ENCODE results near the gene NET1.
A peak's percentile ranks its signal among the peaks of the same experiment; 100 is the strongest.
"Not testable (repeated sequence)": the region's sequence is repeated elsewhere in the genome, so short reads cannot be mapped to it uniquely, and the experiment has no call there.

Gene NET1

GRCh38 chr10:5467634-5468255, 55.4 kb downstream of the NET1 start:
- Mint-ChIP-seq H3K27ac (no peak overlapping the region), H3K4me1 (ENCODE audit: low read depth) (no peaks in the 10 kb centered on the region), H3K9me3 (no peaks in the 10 kb centered on the region), H3K36me3 (ENCODE audit: low read depth) (no peaks in the 10 kb centered on the region), H3K27me3 (peaks cover 19% of the 10 kb centered on the region), H3K4me3 (no peak overlapping the region)
- intact Hi-C loops (cut with micrococcal nuclease): no loop called here

DNA sequence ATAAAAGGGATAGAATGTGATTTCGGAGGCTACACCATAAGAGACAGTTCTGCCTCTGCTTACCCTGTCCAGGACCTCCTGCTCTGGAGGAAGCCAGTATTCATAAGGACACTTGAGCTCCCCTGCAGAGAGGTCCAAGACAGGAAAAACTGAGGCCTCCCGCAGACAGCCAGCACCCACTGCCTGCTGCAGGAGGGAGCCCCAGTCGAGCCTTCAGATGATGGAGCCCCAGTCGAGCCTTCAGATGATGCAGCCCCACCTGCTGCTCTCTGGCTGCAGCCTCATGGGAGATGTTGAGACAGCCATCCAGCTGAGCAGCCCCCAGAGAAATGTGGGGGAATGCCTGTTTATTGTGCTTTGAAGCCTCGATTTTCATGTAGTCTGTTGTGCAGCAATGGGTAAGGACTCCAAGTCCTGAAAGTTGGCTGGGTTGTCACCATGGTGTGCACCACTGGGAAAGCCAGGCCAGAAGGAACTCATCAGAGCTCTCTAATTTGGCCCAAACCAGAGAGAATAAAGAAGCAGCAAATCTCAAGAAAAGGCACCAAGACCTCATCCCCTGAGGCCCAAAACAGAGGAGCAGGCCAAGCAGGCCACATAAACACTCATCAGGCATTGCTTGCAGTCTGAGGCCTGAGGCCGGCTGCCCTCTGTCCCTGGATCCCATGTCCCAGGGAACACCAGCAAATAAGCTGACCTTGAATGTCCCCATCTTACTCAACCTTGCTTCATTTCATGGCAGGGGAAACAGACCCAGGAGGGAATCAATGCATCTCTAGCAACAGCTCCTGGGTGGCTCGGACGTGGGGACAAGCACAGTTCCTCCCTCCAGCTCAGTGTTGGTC, 56.1 kb downstream of the NET1 start:
- H3K27me3 Mint-ChIP-seq: peaks cover 13% of the 10 kb centered on the region
- H3K9me3 Mint-ChIP-seq: no peaks in the 10 kb centered on the region
- no peaks in the 10 kb centered on the region for H3K4me1 Mint-ChIP-seq (ENCODE audit: low read depth)
- intact Hi-C loops (cut with micrococcal nuclease): no loop called here
- H3K4me3 Mint-ChIP-seq: no peak overlapping the region
- H3K27ac Mint-ChIP-seq: no peak overlapping the region
- no peaks in the 10 kb centered on the region for H3K36me3 Mint-ChIP-seq (ENCODE audit: low read depth)

- H3K27ac Mint-ChIP-seq: no peak overlapping the region
- peaks cover 10% of the 10 kb centered on the region for H3K27me3 Mint-ChIP-seq
- H3K36me3 Mint-ChIP-seq (ENCODE audit: low read depth): no peaks in the 10 kb centered on the region
- H3K9me3 Mint-ChIP-seq: no peaks in the 10 kb centered on the region
- no peak overlapping the region for H3K4me3 Mint-ChIP-seq
- intact Hi-C loops (cut with micrococcal nuclease): no loop called here
- H3K4me1 Mint-ChIP-seq (ENCODE audit: low read depth): no peaks in the 10 kb centered on the region
These were observed 57.1 kb downstream of the NET1 start for GRCh38 chr10:5469353-5470061.

DNA sequence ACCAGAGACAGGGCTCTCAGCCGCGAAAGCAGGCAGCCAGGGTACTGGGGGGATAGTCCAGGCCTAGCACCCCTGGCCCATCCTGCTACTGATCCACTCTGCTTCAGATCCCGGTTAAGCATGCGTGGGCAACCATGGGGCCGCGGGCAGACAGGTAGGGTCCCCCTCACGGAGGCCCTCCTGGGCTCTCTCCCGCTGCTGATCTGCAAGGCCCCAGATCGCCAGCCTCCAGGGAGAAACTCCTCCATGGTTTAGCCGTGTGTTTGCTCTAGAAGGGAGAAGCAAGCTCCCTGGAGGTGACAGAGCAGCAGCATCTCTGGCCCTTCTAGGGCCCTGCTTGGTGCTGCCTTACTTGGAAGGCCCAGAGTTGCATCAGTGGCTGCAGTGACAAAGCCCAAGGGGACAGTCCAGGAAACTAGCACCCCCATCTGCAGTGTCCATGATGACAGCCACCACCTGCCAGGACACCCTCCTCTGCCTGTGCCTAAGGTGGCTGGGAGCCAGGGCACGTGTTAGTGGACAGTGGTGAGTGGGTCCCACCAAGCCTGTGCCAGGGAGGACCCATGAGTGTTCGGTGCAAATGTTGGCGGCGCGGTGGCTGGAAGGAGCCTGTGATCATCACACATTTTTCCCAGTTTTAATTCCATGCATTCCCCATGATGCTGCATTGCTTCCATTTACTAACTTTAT, 57.9 kb downstream of the NET1 start:
- Mint-ChIP-seq H3K9me3 (no peaks in the 10 kb centered on the region), H3K27me3 (peaks cover 10% of the 10 kb centered on the region), H3K4me1 (ENCODE audit: low read depth) (no peaks in the 10 kb centered on the region), H3K27ac (no peak overlapping the region), H3K36me3 (ENCODE audit: low read depth) (no peaks in the 10 kb centered on the region), H3K4me3 (no peak overlapping the region)
- intact Hi-C loops (cut with micrococcal nuclease): no loop called here

GRCh38 chr10:5474642-5475041, 62.3 kb downstream of the NET1 start:
- H3K4me3 Mint-ChIP-seq; H3K36me3 Mint-ChIP-seq (ENCODE audit: low read depth); intact Hi-C loops (cut with micrococcal nuclease); H3K4me1 Mint-ChIP-seq (ENCODE audit: low read depth); H3K9me3 Mint-ChIP-seq; H3K27ac Mint-ChIP-seq: not testable (repeated sequence)
- peaks cover 11% of the 10 kb centered on the region for H3K27me3 Mint-ChIP-seq

DNA sequence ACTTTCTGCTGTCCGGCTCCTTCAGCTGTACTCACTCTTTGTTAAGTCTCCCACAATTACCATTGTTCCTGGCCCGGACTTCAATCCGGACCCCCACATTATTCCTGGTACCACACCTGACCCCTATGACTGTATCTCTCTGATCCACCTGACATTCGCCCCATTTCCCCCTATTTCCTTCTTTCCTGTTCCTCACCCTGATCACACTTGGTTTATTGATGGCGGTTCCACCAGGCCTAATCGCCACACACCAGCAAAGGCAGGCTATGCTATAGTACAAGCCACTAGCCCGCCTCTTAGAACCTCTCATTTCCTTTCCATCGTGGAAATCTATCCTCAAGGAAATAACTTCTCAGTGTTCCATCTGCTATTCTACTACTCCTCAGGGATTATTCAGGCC, 62.7 kb downstream of the NET1 start:
- H3K4me1 Mint-ChIP-seq (ENCODE audit: low read depth); H3K9me3 Mint-ChIP-seq; H3K4me3 Mint-ChIP-seq; H3K27ac Mint-ChIP-seq; intact Hi-C loops (cut with micrococcal nuclease); H3K36me3 Mint-ChIP-seq (ENCODE audit: low read depth): not testable (repeated sequence)
- H3K27me3 Mint-ChIP-seq: peaks cover 14% of the 10 kb centered on the region

DNA sequence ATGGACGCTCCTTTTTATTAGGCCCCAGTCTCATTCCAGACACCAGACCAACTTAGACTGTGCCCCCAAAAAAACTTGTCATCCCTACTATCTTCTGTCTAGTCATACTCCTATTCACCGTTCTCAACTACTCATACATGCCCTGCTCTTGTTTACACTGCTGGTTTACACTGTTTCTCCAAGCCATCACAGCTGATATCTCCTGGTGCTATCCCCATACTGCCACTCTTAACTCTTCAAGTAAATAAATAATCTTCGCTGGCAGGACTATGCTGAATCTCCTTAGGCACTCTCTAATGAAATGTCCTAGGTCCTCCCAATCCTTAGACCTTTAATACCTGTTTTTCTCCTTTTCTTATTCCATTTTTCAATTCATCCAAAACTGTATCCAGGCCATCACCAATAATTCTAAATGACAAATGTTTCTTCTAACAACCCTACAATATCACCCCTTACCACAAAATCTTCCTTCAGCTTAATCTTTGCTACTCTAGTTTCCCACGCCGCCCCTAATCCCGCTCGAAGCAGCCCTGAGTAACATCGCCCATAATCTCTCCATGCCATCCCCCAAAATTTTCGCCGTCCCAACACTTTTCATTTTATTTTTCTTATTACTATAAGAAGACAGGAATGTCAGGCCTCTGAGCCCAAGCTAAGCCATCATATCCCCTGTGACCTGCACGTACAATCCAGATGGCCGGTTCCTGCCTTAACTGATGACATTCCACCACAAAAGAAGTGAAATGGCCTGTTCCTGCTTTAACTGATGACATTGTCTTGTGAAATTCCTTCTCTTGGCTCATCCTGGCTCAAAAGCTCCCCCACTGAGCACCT, 63.8 kb downstream of the NET1 start:
- Mint-ChIP-seq H3K4me1 (ENCODE audit: low read depth) (peaks cover 12% of the 10 kb centered on the region), H3K27me3 (peaks cover 15% of the 10 kb centered on the region)
- H3K4me3 Mint-ChIP-seq; H3K9me3 Mint-ChIP-seq; H3K27ac Mint-ChIP-seq; H3K36me3 Mint-ChIP-seq (ENCODE audit: low read depth); intact Hi-C loops (cut with micrococcal nuclease): not testable (repeated sequence)

DNA sequence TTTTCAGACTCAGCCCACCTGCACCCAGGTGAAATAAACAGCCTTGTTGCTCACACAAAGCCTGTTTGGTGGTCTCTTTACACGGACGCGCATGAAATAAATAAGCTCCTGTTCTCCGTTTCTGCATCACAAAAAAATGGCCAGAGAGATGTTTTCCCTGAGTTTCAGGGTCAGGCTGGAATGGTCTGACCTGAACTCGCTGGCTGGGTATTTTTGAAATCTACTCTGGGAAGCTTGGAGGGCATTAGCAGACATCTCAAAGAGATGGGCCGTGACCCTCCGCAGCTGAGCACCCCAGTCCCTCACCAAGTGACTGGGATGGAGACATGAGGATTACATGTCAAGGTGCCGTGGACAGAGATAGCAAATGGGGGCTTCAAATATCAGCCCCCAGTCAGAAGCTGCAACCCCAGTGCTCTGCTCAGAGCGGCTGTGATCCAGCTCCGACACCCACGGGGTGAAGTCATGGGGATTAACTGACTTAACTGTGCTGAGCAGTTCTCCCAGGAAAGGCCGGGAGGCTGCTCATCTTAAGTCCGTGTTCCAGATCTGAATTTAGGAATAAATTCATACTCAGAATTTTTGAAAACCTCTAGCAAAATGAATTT, 64.7 kb downstream of the NET1 start:
- intact Hi-C loops (cut with micrococcal nuclease): no loop called here
- Mint-ChIP-seq H3K27me3 (peaks cover 8% of the 10 kb centered on the region), H3K4me3 (no peak overlapping the region), H3K4me1 (ENCODE audit: low read depth) (peaks cover 12% of the 10 kb centered on the region), H3K27ac (no peak overlapping the region), H3K36me3 (ENCODE audit: low read depth) (no peaks in the 10 kb centered on the region), H3K9me3 (no peaks in the 10 kb centered on the region)

- intact Hi-C loops (cut with micrococcal nuclease): no loop called here
- H3K9me3 Mint-ChIP-seq: no peaks in the 10 kb centered on the region
These were observed 65.8 kb downstream of the NET1 start for GRCh38 chr10:5477948-5478693.

DNA sequence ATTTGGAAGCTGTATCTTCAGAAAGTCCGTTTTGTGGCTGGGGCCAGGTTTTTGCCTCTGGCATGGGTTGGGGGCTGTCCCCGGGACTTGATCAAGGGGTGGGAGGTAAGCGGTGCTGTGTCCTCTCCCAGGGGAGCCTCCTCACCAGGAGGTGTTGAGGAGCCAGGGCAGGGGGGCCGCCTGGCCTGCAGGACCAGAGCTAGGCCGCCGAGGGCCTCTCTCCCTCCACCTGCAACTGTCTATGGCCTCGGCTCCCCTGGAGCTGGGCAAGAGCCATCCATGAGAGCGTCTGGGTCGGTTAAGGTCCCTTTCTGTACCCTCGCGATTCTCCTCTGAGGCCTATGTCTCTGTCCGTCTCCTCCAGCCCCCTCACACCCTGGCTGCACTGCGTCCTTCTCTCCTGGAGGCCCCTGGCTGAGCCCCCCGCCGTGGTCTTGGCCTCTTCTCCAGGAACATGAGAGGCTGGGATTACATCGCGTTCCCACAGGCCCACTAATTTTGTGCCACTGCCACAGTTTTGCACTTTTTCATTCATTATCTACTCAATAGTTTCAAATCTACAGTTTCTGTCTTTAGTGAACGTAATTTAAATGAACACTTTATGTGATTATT, 66.4 kb downstream of the NET1 start:
- no peak overlapping the region for H3K27ac Mint-ChIP-seq
- intact Hi-C loops (cut with micrococcal nuclease): no loop called here
- peaks cover 12% of the 10 kb centered on the region for H3K4me1 Mint-ChIP-seq (ENCODE audit: low read depth)
- H3K9me3 Mint-ChIP-seq: no peaks in the 10 kb centered on the region
- H3K4me3 Mint-ChIP-seq: no peak overlapping the region
- H3K27me3 Mint-ChIP-seq: peaks cover 10% of the 10 kb centered on the region
- H3K36me3 Mint-ChIP-seq (ENCODE audit: low read depth): no peaks in the 10 kb centered on the region

More at GRCh38 chr10:5477948-5478693, 65.8 kb downstream of the NET1 start:
- H3K4me1 Mint-ChIP-seq (ENCODE audit: low read depth): peaks cover 12% of the 10 kb centered on the region
- no peaks in the 10 kb centered on the region for H3K36me3 Mint-ChIP-seq (ENCODE audit: low read depth)
- no peak overlapping the region for H3K27ac Mint-ChIP-seq
- H3K4me3 Mint-ChIP-seq: no peak overlapping the region
- peaks cover 9% of the 10 kb centered on the region for H3K27me3 Mint-ChIP-seq

DNA sequence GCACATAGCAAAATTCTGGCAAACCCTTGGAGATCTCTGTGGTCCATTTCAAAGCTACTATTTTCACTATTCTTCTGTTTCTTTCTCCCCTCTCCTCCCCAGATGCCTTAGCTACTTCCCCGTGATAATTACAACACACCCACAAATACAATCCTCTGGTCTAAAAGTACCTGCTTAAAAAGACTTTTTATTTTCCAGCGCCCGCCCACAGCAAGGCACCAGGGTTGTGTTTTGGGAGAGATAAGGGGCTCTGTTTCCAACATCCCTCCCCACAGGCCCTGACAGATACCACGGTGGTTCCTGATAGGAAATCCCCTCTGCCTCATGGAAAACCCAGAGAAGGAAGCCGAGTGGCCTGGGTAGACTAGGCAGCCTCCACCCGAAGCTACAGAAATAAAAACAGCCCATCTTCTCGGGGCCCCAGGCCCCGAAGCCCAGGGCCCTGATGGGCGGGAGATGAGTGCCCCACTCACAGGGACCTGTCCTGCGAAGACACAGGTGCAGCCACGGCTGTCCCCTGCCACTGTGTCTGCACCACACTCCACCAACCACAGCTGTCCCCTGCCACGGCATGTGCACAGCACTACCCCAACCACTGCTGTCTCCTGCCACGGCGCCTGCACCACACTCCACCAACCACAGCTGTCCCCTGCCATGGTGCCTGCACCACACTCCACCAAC, 67.3 kb downstream of the NET1 start:
- intact Hi-C loops (cut with micrococcal nuclease): no loop called here

More for the DNA sequence above, 67.3 kb downstream of the NET1 start:
- peaks cover 10% of the 10 kb centered on the region for H3K27me3 Mint-ChIP-seq
- H3K36me3 Mint-ChIP-seq (ENCODE audit: low read depth): no peaks in the 10 kb centered on the region
- peaks cover 12% of the 10 kb centered on the region for H3K4me1 Mint-ChIP-seq (ENCODE audit: low read depth)
- H3K4me3 Mint-ChIP-seq: no peak overlapping the region
- peak overlapping the region; percentile 36 for H3K27ac Mint-ChIP-seq
- no peaks in the 10 kb centered on the region for H3K9me3 Mint-ChIP-seq

All from dendritic cell treated with granulocyte-macrophage colony-stimulating factor and Interleukin-4, amounts not matched to agents 40 ng/mL and 50 ng/mL, for 4 days (primary cell).